ENCODE results near the gene ZSWIM6.
"Not testable (repeated sequence)": the region's sequence is repeated elsewhere in the genome, so short reads cannot be mapped to it uniquely, and the experiment has no call there.

The ZSWIM6 gene

DNA sequence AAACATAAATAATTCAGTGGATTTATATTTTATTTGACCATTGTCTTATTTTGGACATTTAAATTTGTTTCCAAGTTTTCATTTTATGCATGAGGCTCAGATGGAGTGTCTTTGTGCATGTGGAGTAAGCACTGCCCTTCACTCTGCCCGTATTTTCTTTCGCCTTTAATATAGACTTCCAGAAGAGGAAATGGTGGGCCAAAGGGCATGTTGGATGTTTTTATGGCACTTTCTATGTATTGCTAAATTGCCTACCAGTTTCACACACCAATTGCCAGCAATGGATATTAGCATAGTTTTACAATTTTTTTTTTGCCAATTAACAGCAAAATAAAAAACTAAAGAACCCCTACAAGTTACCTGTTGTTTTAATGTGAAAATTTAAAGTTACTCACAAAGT lies 38.4 kb downstream of the ZSWIM6 start:
- DNase-seq = no peak

DNA sequence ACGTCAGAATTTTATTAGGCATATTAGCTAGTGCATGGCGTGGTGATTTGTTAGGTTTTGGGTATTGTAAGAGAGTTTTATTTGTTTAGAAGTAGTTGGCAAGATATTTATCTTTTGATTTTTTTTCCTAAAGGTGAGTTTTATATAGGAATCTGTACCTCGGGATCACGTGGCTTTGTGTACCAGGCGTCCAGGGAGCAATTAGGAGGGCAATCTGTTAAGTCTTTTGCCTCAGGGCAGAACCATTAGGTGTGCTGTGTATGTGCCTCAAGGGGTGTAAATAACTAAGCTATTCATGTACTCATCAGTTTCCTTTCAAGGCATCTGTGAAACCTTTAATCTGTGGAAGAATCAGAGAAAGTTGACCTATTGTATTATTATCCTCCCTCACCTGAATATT lies 39.4 kb downstream of the ZSWIM6 start:
- no peak for DNase-seq

DNA sequence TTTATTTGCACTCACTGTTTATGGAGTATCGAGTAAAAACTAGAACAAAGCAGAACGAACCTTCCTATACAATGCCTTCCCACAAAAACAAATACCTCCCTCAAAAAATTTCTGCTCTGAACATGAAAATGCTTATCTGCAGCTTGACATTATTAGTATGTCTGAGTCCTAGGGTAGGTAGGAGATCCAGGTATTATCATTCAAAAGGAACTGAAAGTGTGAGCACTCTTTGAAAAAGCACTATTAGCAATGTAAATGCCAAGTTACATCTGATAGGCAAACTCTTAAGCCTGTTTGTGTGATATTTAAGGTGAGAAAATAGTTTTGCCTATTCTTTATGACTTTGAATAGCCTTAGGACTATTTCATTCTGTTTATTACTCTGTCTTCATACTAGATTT lies 47.6 kb downstream of the ZSWIM6 start:
- DNase-seq = no peak

DNA sequence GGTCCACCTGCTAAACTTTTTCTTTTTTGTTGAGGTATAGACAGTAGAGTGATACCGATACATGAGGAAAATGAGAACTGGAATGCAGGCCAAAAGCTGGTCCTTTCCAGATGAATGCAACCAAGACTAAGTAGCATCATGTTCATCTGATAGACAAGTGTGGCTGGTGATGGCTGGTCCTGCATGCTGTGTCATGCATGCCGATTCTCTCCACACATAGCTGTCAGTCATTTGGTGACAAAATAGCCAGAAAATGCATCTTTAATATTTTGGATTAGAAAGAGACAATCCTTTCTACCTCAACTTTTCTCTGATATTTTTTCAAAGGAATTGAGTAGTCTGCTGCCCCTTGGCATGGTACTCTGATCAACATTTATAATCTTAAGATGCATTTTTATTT lies 49.9 kb downstream of the ZSWIM6 start:
- no peak for DNase-seq

DNA sequence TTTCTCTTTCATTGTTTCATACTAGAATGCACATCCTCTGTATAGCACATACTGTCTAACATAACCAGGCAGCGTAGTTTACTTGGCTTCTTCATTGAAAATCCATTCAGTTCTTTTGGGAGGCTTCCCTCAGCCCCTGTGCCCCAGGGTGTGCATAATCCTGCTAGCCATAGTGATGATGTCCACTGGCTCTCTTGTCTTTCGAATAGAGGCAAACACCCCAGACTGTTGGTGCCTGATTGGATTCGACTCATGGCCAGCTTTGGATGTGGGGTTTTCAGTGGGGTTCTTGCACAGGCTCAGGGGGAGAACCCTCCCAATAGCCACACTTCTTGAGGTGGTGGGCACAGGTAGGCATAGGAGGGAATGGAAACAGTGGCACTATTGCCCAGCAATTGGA lies 53.6 kb downstream of the ZSWIM6 start:
- DNase-seq = no peak

DNA sequence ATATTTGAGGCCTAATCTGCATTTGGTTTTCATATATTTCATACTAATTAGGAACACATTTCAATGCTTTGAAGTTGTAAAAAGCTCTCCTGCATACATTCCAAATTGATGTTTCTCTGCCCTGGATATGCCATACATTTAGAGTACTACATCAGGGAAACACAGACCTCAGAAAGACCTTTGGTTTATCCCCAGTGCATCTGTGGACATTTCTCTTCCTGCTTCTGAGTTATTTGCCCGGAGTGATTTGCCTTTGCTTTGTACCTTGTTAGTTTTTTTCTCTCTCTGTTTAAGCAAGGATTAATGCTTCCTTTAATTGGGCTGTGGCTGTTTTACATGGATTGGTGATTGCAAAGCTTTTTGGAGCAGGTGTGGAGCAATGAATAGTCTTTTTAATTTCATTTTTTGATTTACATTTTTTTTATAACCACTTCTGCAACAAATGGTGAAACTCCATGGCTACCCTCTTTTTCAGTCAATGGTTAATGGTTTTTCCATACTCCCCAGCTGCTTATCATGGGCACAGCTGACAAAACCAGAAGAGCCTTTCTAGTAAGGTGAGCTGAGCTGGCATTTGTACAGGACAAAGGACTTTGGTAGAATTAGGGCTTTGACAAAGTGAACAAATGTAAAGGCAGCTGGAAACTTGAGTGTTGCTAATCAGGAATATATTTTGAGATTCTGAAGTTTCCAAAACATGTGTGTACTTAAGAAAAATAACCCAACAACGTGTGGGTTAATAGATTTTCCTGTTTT lies 54.2 kb downstream of the ZSWIM6 start:
- no peak for DNase-seq

DNA sequence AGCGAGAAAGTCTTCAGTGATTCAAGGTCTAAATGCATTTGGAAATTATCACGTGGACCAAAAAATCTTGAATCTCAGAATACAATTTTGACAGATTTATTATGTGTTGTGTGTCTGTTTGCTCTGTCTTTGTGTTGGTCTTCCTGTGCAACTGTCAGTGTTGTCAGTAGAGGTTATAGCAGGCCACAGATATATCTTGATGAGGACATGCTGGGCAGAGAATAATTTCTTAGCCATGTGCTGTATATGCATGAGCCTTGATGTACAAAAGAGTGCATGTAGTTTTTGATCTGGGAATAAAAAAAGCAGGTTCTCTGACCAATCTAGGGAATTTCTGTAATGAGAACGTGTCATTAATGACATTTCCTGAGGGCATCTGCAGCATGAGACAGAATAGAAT lies 57.6 kb downstream of the ZSWIM6 start:
- DNase-seq = no peak

DNA sequence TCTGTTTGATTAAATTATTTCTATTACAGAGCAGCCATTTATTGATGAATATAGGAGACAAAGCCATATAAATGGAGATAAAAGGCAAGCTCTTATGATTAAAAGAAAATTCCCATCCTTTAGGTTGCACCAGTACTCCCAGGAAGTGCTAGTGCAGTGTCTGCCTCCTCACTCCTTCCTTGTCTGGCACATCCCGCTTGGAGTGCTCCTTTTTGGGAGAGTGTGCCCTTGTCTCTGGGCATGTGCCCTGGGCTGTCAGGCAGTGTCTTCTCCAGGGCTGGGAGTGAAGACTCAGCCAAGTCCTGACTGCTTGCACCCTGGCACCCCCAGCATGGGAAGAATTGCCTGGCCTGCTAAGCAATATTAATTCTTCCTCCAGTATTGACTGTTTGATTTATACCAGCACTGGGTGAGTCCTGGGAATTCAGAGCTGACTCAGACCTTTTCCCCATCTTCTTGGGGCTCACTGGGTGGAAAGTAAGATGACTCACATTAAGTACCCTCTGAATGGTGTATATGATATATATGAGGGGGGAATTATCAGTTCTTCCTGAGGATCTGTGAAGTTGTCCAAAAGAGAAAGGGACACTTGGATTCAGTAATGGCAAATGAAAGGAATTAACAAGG lies 62.1 kb downstream of the ZSWIM6 start:
- DNase-seq = no peak

DNA sequence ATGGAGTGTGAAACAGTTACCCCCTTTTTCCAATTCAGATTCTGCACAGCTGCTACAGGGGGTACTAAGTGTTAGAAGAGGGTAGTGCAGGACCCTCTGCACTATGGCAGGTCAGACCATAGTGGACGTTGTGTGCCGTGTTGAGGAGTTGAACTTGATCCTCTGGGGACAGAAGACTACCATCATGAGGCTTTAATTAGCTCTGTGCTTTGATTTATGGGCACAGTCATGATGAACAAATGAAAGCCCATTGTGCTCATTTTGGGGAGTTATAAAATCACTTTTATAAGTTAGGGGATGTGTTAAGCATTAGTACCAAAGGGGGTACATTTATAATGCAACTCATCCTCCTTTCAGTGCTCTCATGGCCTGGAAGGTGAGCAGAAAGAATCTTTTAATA lies 62.7 kb downstream of the ZSWIM6 start:
- DNase-seq = no peak

DNA sequence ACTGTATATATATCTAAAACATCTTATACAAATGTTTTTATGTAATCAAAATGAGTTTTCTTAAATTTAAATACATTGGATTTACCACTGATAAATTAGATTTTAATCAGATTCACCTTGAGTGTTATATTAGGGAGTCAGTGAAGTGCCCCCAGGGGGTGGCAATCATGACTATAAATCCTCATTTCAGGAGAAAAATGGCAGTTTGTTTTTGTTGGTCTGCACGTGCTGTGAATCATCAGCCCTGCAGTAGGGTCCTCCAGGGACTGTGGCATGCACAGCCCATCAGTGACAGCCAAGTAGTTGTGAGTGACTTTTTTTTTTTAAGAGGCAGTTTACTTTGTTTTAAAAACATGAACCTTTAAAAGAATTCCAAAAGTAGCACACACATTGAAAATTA lies 65.2 kb downstream of the ZSWIM6 start:
- DNase-seq = no peak

DNA sequence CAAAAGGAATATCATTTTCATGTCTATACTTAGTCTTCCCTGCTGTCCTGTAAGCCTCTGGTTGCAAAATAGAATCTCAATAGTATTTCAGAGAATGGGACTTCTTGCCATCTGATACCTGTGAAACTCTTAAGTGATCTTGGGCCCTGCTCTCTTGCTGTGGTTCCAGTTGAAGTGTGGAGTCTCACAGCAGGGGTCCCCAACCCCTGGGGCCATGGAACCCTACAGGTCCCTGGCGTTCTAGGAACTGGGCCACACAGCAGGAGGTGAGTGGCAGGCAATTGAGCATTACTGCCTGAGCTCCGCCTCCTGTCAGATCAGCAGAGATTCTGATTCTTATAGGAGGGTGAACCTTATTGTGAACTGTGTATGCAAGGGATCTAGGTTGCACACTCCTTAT lies 65.9 kb downstream of the ZSWIM6 start:
- no peak for DNase-seq

DNA sequence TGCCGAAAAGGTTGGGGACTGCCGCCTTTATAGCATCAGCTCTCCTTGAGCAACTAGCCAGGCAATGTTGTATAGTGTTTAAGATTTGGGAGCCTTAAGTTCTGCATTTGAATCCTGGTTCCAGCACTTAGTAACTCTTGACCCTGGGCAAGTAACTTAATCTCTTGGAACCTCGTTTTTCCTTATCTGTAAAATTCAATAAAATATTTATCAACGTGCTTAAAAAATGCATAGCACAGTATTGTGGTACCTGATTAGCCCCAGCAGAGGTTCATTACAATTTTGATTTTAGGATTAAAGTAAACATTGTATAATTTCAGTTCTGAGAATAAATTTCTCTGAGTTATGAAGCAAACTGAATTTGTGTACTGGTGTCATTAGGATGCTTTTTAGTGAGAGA lies 66.4 kb downstream of the ZSWIM6 start:
- DNase-seq = no peak

DNA sequence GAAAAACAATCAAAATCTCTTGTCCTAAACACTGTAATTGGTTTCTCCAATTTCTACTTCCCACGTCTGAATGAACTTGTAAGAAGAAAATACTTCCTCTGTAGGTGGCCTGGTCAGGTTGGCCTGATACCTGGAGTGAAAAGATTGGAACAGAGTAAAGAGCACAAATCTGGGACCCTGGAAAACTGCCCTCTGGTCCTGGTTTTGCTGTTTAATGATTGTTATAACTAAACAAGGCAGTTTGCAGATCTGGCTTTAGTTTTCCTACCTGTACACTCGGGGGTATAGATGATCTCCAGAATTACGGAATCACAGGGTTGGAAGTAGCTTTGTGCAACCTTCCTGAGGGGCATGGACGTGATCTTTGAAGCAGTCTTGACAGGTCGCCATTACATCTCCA lies 67.6 kb downstream of the ZSWIM6 start:
- no peak for DNase-seq

DNA sequence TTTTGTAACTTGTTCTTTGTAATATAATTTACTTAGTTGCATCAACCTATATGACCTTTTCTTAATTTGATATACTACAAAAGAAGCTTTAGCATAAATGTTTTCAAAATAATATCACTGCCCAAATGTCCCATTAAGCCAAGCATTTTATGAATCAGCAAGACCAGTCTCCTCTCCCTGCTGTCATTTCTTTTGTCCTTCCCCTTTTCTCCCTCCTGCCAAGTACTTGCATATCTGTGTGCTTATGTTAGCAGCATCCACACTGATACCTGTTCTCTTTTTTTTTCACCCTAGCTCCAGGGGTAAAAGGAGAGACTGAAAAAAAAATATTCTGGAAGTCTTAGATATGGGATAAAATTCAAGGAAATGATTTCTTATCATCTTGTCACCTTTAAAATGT lies 69.7 kb downstream of the ZSWIM6 start:
- DNase-seq = no peak

DNA sequence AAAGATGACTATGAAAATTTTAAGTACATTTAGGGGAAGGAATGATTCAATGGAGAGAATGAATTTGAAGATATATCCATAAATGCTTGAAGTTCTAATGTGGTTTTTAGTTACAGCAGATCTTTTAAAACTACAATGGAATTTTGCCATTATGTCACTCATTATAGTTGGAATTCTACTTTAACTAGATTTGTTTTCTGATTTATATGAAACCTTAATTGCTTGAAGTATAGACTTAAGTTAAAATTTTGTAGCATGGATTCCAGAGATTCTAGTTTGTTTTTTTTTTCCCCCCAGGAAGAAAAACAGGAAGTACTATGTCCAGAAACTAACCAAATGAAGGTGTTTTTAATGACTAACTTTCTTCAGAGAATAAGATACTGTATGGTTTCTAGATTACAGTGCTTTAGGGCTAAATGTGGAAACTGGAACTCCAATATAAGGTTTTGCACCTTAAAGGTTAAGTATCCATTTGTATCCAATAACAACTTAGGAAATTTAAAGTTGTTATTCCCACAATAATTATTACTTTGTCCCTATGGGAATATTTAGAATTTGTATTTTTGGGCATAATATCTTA lies 70.3 kb downstream of the ZSWIM6 start:
- no peak for DNase-seq

DNA sequence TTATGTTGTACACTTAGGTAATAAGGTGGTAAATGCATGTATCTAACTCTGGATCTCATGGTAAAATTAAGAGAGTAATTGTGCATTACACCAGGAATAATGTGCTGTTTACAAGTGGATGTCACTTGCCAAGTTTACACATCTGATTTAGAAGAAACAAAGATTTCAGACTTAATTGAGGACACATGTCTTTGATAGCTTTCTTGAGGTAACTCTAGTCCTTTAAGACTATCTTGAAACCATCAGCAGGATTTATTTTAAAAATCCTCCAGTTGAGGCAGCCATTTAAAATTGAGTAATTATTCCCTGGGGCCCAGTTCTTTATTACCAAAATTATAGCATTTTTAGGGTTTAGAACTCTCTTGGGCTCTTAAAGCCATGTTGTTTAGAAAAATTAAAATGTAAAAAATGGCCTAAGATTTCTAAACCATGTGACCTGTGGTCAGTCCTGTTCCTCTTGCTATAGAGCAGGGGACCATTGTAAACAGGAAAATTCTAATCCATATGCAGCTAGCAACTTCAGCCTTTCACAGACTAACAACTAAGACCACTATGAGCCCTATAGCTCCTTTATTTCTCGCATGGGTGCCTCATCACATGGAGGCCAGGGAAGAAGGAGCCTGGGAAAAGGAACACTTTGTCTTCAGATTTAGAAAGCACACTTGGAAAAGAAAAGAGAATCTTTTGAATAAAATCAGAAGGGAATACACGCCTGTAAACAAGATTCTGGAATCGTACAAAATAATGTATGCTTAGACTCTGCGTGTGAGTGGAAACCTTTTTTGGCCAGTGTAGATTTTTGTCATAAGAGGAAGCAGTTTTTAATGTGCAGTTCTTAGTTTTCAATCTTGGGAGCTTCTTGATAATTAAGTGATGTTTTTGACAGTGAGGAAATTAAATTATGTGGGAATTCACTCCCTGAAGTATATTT lies 71.2 kb downstream of the ZSWIM6 start:
- DNase-seq = no peak

DNA sequence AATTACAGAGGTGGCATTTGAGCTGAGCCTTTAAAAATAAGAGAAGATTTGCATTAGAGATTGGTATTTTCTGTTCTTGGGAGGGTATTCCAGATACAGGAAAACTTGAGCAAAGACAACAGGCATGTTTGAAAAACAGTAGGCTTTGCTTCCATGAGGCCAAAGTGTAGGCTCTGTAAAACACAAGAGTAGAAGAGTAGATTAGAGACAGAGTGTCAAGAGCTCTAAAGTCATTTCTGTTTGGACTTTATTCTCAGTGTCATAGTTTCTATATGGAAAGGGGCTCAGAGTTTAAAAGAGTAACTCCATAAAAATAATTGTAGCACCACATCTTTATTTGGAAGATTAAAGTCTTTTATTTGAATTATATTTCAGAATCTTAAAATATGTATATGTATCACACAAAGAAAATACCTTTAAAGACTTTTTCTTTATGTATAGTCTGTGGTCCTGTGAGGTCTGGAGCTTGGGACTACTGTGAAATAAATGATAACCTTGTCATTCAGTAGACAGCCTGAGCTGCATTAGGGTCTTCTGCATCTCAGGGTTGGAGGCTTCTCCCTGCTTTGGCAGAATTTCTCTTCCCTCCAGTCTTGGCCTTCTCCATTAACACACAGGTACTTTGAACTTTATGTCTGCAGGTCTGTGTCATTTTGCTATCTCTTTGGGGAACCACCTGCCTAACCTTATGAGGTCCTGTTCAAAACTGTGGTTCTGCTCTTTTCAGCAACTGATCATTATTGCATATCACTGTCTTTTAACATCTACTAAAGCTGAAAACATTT lies 73.6 kb downstream of the ZSWIM6 start:
- no peak for DNase-seq

DNA sequence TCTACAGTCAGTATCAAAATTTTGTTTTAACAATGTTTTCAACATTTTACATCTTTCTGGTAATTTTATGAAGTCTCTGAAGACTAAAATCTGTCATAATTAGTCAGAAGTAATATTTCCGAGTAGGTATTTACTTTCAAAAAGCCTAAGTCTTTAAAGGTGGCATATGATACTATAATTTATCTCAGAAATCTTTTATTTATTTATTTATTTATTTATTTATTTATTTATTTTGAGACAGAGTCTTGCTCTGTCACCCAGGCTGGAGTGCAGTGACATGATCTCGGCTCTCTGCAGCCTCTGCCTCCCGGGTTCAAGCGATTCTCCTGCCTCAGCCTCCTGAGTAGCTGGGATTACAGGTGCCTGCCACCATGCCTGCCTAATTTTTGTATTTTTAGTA lies 74.4 kb downstream of the ZSWIM6 start:
- DNase-seq = not testable (repeated sequence)

DNA sequence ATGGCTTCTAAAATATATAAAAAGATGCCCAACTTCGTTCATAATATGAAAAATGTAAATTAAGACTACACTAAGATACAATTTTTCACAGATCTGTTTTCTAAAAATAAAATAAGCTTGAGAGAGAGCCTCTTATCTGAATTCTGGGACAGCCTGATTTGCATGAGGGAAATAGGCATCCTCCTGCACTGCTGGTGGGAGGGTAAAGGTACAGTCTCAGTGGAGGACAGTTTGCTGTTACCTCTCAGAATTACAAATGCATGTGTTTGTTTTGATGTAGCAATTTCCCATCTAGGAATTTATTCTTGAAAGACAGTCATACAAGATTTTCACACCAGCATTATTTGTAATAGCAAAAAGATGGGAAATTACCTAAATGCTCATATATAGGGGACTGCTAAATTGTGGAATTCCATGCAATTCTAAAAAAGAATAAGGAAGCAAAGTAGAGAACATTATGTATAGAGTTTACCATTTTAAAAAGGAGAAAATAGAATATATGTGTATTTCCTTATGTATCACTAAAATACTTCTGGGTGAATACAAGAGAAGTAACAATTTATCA lies 75.7 kb downstream of the ZSWIM6 start:
- DNase-seq = no peak

DNA sequence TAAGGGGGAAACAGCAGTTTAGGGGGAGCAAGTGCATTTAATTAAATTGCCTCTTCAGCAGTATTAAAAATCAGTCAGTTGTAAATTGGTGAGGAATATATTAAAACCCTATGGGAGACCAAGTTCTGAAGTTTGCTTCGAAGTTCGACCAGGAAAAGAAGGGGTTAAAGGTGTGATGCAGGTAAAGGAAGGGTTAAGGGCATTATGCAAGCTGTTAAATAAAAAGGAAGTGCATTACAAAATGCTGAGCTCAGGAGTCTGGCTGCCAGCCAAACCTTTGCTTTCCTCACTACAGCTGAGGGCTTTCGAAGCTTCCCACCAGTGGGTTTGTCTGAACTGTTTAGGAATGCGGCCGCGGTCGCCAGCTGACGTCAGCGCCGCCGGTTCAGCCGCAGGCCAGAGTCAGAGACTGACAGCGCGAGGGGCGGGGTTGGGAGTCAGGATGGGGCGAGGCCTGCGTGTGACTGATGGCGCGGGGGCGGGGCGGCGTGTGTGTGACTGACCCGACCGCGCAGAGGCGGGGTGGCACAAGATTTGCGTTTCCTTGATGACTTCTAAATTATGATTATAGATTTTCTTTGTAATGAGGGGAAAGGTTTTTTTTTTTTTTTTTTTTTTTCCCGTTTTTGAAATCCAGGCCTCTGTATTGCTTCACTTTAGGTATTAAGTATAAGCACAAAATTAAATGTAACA lies 76.6 kb downstream of the ZSWIM6 start:
- peak; percentile 95 for DNase-seq

DNA sequence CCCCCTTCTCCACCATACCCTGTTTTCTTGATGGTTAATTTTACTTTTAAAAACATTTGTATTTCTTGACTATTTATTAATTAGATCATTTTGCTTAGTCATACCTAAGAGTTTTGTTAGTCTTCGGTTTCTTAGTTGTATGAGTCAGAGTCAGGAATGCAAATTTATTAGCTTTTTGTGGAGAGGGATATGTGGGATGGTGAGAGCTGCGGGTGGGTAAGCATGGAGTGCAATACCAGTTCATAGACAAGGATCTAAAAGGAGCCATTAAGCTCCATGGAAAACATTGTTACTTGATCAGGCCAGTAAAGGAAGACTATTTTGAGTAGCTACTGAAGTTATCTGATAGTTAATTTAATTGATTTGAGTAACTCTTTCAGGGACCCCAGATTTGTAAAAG lies 77.5 kb downstream of the ZSWIM6 start:
- DNase-seq = no peak

DNA sequence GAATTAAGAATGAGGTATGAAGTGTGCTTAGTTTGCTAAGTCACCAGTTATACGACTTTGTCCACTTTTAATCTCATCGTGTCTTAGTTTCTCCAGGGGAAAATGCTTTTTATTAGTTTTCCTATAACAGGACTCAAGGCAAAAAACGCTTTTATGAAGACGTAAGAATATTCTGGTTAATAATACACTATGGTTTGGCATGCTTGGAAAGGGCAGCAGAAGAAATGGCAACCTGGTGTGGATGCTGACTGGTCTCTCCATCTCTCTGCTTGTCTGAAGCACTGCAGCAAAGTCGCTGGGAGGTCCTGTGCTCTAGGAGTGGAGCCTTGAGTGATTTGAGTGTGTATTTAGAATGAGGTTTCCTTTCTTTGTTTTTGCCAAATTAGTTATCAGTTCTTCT lies 78.8 kb downstream of the ZSWIM6 start:
- DNase-seq = no peak
